Muscle of leg (tissue), 11 donors: Measurements from ENCODE around the gene GIGYF1. TPM values are rescaled to one million over a fixed set of nuclear protein-coding genes. Genes with fewer than 3 reads are reported as not detected.

Experiments used
- DNase-seq: peaks from one replicate; pipeline ENCODE4 v3.0.0; 2013
- H3K27ac ChIP-seq: one replicate; pipeline ENCODE4 v1.5.1; 2013; ENCODE audit warnings: mild to moderate bottlenecking, low read length, control low read depth
- H3K27me3 ChIP-seq: one replicate; pipeline ENCODE4 v1.6.1; 2013; ENCODE audit warnings: low read length; ENCODE audit not compliant: control insufficient read depth, insufficient read depth
- H3K36me3 ChIP-seq: one replicate; pipeline ENCODE4 v1.6.1; 2013; ENCODE audit warnings: low read length; ENCODE audit not compliant: control insufficient read depth, insufficient read depth
- H3K4me1 ChIP-seq: one replicate; pipeline ENCODE4 v1.6.1; 2013; ENCODE audit warnings: low read length; ENCODE audit not compliant: control insufficient read depth, insufficient read depth
- H3K4me3 ChIP-seq: one replicate; pipeline ENCODE4 v1.5.1; 2013; ENCODE audit warnings: low read length, control low read depth
- H3K9me3 ChIP-seq: replicated peaks from 2 replicates; pipeline ENCODE4 v1.6.1; 2013; ENCODE audit warnings: low read depth, low read length; ENCODE audit not compliant: control insufficient read depth
- whole genome bisulfite sequencing: methylation state at CpG from one replicate; pipeline ENCODE4 v1.1.5; 2013; ENCODE audit warnings: missing lambda C conversion rate; ENCODE audit not compliant: insufficient coverage; 5-methylcytosine and 5-hydroxymethylcytosine counted together
- polyA plus RNA-seq, 8 donors: library from polyadenylated mRNA; unstranded; fragments of 120-200 nt; gene quantifications; one replicate each; pipeline versions ENCODE4 v1.2.1 to v1.2.3, GENCODE V29; 2013; ENCODE audit warnings: inconsistent platforms in 1 of 8, low replicate concordance in 1 of 8; ENCODE audit not compliant: insufficient read length in 8 of 8, insufficient read depth in 1 of 8
- total RNA-seq: library from RNA; stranded (reverse); fragments of 120-200 nt; gene quantifications from one replicate; pipeline ENCODE4 v1.2.4, GENCODE V29; 2013

The GIGYF1 gene
- total and polyA plus RNA-seq, 9 donors: 16.7 to 37.5 (median 29.7) TPM

DNA sequence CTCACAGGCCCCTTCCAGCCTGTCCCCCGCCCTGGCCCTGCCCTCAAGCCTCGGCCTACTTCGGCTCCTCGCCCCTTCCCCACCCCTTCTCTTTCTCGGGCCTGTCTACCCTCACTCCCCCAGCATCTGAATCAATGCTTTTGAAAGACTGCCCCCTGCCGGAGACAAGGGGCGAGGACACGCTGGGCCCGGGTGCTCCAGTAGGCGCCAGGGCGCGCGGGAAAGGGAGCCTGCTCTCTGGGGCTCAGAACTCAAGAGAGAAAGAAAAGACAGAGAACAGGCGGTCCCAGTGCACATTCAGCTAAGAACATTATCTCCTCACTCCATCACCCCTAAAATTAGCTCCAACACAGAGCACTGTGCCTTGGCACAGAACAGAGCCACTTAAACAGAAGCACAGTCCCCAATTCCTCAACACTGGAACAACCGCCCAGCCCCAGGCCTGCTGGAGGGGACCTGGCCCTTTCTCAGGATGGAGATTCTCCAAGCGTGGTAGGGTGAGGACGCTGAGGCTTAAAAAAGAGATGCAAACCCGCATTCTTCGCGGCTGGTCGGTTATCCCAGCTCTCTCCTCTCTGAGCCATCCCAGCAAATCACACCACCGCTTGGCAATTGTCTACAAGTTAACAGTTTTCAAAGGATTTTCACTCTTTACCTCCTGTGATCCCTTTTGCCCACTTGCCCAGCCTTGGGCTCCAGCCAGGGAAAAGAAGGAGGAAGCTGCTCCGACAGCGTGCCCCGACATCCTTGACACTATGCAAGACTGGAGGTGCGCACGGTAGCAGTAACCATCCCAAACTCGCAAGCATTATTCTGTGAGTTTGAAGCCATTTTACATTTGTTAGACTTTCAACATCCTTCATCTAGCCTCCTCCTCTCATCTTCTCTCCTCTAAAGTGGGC is 2.1 kb downstream of the GIGYF1 start:
- Histone ChIP-seq H3K27me3 (peaks cover 8% of the 10 kb centered on the region), H3K36me3 (peaks cover 34% of the 10 kb centered on the region), H3K9me3 (no peaks in the 10 kb centered on the region), H3K4me1 (peaks cover 34% of the 10 kb centered on the region), H3K27ac (no peak overlapping the region), H3K4me3 (no peak overlapping the region)
- DNase-seq: peak; percentile 83
- 20% methylated on average over 21 of the region's 28 CpGs for WGBS

DNA sequence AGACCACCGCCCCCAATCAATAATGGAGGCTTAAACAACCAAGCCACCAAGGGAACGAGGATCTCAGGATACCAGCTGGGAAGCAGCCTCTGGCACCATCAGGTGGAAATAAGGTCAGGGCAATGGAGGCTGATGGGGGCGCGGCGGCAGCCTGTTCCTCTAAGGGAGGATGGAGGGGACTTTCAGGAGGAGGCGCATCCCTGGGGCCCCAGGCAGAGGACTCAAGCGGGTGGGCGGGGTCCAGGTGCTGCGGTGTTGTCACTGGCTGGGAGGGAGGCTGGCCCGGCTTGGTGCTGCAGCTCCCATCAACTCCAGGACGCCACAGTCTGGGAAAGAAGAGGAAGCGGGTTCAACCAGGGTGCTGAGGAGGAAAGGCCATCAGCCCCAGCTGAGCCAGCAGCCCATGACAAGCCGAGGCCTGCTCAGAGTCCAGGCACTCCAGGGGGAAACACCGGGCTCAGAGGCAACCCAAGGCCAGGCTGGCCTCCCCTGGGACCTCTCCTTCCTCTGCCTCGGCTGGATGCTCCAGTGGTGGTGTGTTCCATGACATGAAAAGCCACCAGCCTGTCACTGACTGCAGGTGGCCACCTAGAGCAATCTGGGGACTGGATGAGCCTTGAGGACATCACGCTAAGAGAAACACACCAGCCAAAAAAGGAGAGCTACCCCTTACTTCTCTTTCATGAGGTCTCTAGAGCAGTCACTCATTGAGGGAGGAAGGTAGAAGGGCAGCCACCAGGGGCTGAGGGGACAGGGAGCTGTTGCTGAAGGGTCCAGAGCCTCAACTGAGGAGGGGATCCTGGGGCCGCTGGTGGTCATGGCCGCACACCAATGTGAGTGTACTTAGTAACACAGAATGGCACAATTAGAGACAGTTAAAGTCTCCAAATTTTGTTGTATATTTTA is 4.6 kb downstream of the GIGYF1 start:
- H3K4me1 ChIP-seq: peaks cover 31% of the 10 kb centered on the region
- H3K27ac ChIP-seq: no peak overlapping the region
- peaks cover 58% of the 10 kb centered on the region for H3K36me3 ChIP-seq
- WGBS: 85% methylated on average over 12 of the region's 18 CpGs
- H3K27me3 ChIP-seq: no peaks in the 10 kb centered on the region
- DNase-seq: no peak
- no peaks in the 10 kb centered on the region for H3K9me3 ChIP-seq
- no peak overlapping the region for H3K4me3 ChIP-seq

DNA sequence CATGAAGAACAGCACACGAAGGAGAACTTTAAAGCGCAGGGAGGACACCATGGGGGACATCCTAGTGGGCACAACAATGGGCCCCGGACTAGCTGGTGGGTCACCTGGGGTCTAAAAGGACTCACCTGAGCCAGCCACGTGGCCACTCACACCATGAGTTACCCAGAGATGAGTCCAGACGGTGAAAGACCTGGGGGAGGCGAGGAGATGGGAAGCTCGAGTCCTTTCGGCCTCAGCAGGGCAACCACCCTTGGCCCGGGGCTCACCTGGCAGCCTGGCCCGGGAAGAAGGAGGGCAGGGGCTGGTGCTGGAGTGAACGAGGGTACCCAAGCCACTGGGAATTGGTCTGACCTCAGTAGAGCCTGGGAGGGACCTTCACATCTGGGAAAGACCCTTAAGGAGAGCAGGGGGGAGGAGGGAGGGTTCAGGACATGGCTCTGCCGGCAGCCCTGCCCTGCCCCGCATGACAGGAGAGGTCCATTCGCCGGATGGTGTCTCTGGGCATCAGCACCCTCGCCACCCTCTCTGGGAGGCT is 5.7 kb downstream of the GIGYF1 start:
- H3K27me3 ChIP-seq: no peaks in the 10 kb centered on the region
- peaks cover 69% of the 10 kb centered on the region for H3K36me3 ChIP-seq
- H3K4me1 ChIP-seq: peaks cover 30% of the 10 kb centered on the region
- WGBS: 83% methylated on average over 13 of the region's 16 CpGs
- no peaks in the 10 kb centered on the region for H3K9me3 ChIP-seq
- DNase-seq: no peak
- H3K27ac ChIP-seq: no peak overlapping the region
- H3K4me3 ChIP-seq: no peak overlapping the region

DNA sequence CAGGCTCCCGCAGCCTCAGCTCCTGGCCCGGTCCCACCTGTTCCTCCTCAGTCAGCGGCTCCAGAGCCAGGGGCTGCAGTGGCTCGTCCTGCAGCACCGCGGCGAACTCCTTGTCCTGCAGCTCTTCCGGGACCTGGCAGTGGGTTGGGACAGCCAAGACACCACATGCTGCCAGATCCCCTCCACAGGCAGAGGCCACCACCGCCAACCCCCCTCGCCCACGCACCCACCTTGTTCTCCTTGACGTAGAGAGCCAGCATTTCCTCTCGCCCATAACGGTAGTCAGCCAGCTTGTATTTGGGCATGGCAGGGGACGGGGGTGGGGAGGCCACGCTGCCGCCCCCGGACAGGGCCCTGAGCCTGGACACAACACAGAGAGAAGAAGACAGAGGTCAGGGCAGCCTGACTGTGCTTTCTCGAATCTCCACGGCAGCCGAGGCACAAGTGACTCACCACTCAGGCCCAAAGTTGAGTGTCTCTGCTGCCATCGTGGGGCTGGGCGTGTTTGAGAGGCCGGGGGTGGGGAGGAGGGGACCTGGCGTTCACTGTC is 6.2 kb downstream of the GIGYF1 start:
- Histone ChIP-seq H3K36me3 (peaks cover 75% of the 10 kb centered on the region), H3K27me3 (no peaks in the 10 kb centered on the region), H3K27ac (no peak overlapping the region), H3K4me3 (no peak overlapping the region), H3K9me3 (no peaks in the 10 kb centered on the region), H3K4me1 (peaks cover 25% of the 10 kb centered on the region)
- 89% methylated on average over 22 of the region's 25 CpGs for WGBS
- no peak for DNase-seq

DNA sequence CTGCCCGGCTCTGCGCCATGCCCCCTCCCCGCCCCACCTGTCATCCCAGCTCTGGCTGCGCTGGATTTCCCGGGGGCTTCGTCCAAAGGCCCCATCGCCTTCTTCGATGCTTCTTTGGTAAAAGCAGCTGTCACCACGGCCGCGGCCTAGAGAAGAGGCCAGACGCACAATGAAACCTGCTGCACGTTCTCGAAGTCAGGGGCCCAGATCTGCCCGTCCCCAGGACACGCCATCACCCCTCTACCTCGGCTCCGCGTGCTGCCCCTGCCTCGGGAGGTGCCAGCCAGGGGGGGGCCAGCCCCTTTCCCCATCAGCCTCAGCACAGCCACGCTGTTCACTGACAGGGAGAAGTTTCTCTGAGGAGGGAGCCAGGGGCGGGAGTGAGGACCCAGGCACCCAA is 6.8 kb downstream of the GIGYF1 start:
- Histone ChIP-seq H3K9me3 (no peaks in the 10 kb centered on the region), H3K27me3 (no peaks in the 10 kb centered on the region), H3K36me3 (peaks cover 80% of the 10 kb centered on the region), H3K27ac (no peak overlapping the region), H3K4me3 (no peak overlapping the region), H3K4me1 (peaks cover 20% of the 10 kb centered on the region)
- no peak for DNase-seq
- WGBS: 85% methylated on average over 20 of the region's 22 CpGs

DNA sequence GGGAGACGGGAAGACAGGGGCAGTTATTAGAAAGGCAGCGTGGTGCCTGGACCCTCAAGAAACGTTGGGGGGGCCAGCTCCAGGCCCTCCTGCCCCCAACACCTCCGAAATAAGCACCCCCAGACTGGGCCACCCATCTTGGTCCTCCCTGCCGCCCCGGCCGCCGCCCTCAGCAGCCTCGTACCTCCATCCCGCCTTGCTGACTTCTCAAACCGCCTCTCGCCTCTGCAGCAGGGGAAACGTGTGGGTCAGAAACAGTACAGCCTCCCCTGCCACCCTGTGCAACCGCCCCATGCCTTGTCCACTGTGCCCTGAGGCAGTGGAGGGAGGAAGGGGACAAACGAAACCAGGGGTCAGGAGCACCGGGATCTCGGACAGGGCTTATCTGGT is 7.2 kb downstream of the GIGYF1 start:
- Histone ChIP-seq H3K4me3 (no peak overlapping the region), H3K9me3 (no peaks in the 10 kb centered on the region), H3K36me3 (peaks cover 82% of the 10 kb centered on the region), H3K4me1 (peaks cover 20% of the 10 kb centered on the region), H3K27ac (no peak overlapping the region), H3K27me3 (no peaks in the 10 kb centered on the region)
- DNase-seq: no peak
- WGBS: 86% methylated on average over 14 of the region's 17 CpGs

DNA sequence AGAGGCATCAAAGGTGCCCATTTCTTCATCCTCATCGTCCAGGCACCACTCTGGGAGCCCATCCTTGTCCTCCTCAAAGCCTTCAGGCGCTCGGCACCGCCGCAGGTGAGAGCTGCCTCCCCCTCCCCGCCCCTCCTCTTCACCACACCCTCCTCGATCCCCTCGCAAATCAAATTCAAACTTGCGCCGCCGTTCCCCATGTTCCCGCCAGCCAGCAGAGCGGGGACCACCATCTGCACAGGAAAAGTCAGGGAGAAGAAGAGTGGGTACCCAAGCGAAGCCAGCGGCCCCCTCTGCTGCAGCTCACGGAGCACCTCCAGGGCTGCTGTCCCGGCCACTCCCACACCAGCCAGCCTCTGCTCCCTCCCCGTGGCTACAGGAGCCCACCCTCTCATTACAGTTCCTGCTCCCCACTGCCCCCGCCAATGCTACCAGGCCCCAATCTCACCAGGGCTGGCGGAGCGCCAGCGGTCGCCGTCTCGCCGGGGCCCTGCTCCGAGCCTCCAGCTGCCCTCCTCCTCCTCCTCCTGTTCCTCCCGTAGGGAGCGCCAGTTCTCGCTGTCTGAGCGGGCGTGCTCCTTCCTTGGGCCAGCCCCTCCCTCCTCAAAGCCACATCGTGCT is 7.7 kb downstream of the GIGYF1 start:
- no peaks in the 10 kb centered on the region for H3K27me3 ChIP-seq
- peaks cover 14% of the 10 kb centered on the region for H3K4me1 ChIP-seq
- H3K4me3 ChIP-seq: no peak overlapping the region
- WGBS: 81% methylated on average over 25 of the region's 33 CpGs
- peaks cover 86% of the 10 kb centered on the region for H3K36me3 ChIP-seq
- no peak for DNase-seq
- no peaks in the 10 kb centered on the region for H3K9me3 ChIP-seq
- H3K27ac ChIP-seq: no peak overlapping the region

DNA sequence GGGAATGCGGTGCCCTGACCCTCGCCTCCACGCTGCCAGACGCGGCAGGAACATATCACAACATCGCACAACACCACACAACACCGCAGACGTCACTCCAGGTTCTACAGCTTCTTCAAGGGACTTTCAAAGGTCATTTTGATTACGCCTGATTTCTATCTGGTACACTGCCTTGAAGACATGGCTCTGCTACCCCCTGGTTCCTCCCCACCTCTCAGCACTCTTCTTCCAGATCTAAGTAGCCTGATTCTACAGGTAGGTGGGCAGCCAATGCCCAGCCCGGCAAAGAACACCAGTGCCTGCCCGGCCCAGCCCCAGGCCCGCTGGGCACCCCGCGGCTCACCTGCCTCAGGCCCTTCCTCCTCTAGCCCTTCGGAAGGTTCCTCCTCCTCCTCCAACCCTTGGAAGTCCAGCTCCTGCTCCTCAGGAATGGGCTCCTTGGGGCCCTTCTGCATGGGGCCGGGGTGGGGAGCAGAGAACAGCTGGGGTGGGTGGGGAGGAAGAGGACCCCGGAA is 8.4 kb downstream of the GIGYF1 start:
- Histone ChIP-seq H3K9me3 (no peaks in the 10 kb centered on the region), H3K36me3 (peaks cover 85% of the 10 kb centered on the region), H3K4me1 (peaks cover 12% of the 10 kb centered on the region), H3K4me3 (no peak overlapping the region), H3K27me3 (no peaks in the 10 kb centered on the region), H3K27ac (no peak overlapping the region)
- 86% methylated on average over 14 of the region's 17 CpGs for WGBS
- no peak for DNase-seq

DNA sequence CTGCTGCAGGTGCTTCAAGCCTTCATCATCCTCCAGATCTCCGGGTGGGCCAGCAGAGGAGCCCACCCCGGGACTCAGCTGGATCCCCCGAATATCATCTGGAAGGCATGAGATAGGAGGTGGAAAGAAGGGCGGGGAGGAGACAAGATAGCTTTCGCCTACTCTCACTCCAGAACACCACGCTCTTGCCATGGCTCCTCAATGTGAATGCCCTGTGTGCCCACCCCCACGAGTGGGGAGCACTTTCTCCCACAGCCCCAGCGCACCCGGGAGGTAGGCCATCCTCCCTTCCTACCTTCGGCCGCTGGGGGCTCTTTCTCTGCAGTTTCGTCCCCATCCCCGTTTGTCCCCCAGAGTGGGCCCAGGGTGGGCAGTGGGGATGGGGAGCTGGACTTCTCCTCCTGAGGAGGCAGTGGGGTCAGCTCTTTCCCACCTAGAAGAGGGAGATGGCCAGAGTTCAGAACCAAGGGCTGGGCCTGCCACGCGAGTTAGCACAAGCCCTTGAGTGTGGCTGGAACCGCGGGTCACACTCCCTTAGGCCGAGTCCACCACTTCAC is 8.9 kb downstream of the GIGYF1 start:
- H3K4me1 ChIP-seq: peaks cover 13% of the 10 kb centered on the region
- H3K9me3 ChIP-seq: no peaks in the 10 kb centered on the region
- 89% methylated on average over 3 of the region's 18 CpGs for WGBS
- no peak overlapping the region for H3K4me3 ChIP-seq
- H3K36me3 ChIP-seq: peaks cover 90% of the 10 kb centered on the region
- no peak for DNase-seq
- H3K27me3 ChIP-seq: no peaks in the 10 kb centered on the region
- no peak overlapping the region for H3K27ac ChIP-seq
